HepG2 (cell line): Measurements from ENCODE around the gene CD48. TPM values are rescaled to one million over a fixed set of nuclear protein-coding genes. Genes with fewer than 3 reads are reported as not detected.

Experiments
- ATAC-seq: fragments of 200-7000 bp; cut with Tn5 transposase; 3 replicates; pipeline ENCODE4 v1.9.1; 2020; ENCODE audit warnings: mild to moderate bottlenecking, moderate library complexity
- BruUV-seq: library from RNA; stranded (reverse); fragments of 400-500 nt; replicated peaks from 2 replicates; lab custom pipeline; 2021; lab: Mats Ljungman, UMichigan
- CTCF ChIA-PET: fragments of 300-600 bp; formaldehyde crosslinking; extraction: SDS; loops from one replicate; lab custom pipeline; 2021; ENCODE audit warnings: low total read pairs, inconsistent platforms, low intra/inter-chr PET ratio; lab: Yijun Ruan, JAX
- POLR2A ChIA-PET: fragments of 350-600 bp; sonication (Branson Sonifier 250); formaldehyde crosslinking; loops from one replicate; lab custom pipeline; 2020; ENCODE audit warnings: antibody characterized with exemption, inconsistent platforms; lab: Yijun Ruan, JAX
- DNase-seq: peaks from one replicate; pipeline ENCODE4 v3.0.0-alpha.2; 2015; ENCODE audit warnings: low spot score
- FAIRE-seq: peaks from 3 replicates; lab custom pipeline; 2011; peaks lifted over from hg19 to GRCh38; lab: Jason Lieb, UNC
- H2AFZ ChIP-seq: one replicate; pipeline ENCODE4 v1.6.1; 2011; ENCODE audit warnings: low read length, inconsistent platforms
- H3K27ac ChIP-seq: fragments of 300-600 bp; 3 replicates; pipeline ENCODE4 v1.8.0; 2011; ENCODE audit warnings: mixed run types, mild to moderate bottlenecking, mixed read lengths, low read length, inconsistent platforms; ENCODE audit not compliant: insufficient read depth; ENCODE audit errors: extremely low read length
- H3K27me3 ChIP-seq, 2 experiments: fragments of 200-600 bp in 1 of 2; 2 replicates in 1 of 2; 3 replicates in 1 of 2; pipeline versions ENCODE4 v1.6.0 to v1.8.0; 2011; ENCODE audit warnings: low read length in 2 of 2, mild to moderate bottlenecking in 2 of 2, moderate library complexity in 2 of 2, inconsistent platforms in 1 of 2; ENCODE audit not compliant: insufficient read depth in 2 of 2, control insufficient read depth in 1 of 2
- H3K36me3 ChIP-seq, 2 experiments: fragments of 200-600 bp in 1 of 2; replicated peaks in 1 of 2; 2 replicates in 1 of 2; 3 replicates in 1 of 2; pipeline versions ENCODE4 v1.5.1 to v1.8.0; 2011; ENCODE audit warnings: low read length in 2 of 2, inconsistent platforms in 1 of 2; ENCODE audit not compliant: insufficient read depth in 2 of 2, control insufficient read depth in 1 of 2
- H3K4me1 ChIP-seq: 2 replicates; pipeline ENCODE4 v1.5.1; 2012; ENCODE audit warnings: low read length, inconsistent platforms; ENCODE audit not compliant: insufficient read depth
- H3K4me2 ChIP-seq: 2 replicates; pipeline ENCODE4 v1.6.0; 2011; ENCODE audit warnings: low read depth, low read length, inconsistent platforms
- H3K4me3 ChIP-seq, 3 experiments: fragments of 200-600 bp in 1 of 3; sonication (generic), shearing (Covaris generic) in 1 of 3; replicated peaks in 1 of 3; 2 replicates each; pipeline ENCODE4 v1.5.1; 2011 to 2016; ENCODE audit warnings: low read length in 3 of 3, inconsistent platforms in 2 of 3, low read depth in 2 of 3, mild to moderate bottlenecking in 2 of 3, control low read depth in 1 of 3, mixed read lengths in 1 of 3; ENCODE audit not compliant: insufficient read depth in 1 of 3
- H3K79me2 ChIP-seq: one replicate; pipeline ENCODE4 v1.6.1; 2011; ENCODE audit warnings: low read length, inconsistent platforms; ENCODE audit not compliant: insufficient read depth
- H3K9ac ChIP-seq: 2 replicates; pipeline ENCODE4 v1.6.0; 2011; ENCODE audit warnings: mild to moderate bottlenecking, low read depth, low read length, inconsistent platforms; ENCODE audit not compliant: insufficient read depth
- H3K9me3 ChIP-seq: 2 replicates; pipeline ENCODE4 v1.5.1; 2012; ENCODE audit warnings: mild to moderate bottlenecking, low read length
- H4K20me1 ChIP-seq: 2 replicates; pipeline ENCODE4 v1.6.0; 2011; ENCODE audit warnings: inconsistent platforms, mild to moderate bottlenecking, low read length, moderate library complexity; ENCODE audit not compliant: insufficient read depth
- DZIP1 ChIP-seq: sonication (generic); formaldehyde crosslinking; IDR thresholded peaks from 2 replicates; pipeline ENCODE4 v1.5.0; 2020; ENCODE audit warnings: mild to moderate bottlenecking, missing genetic modification reagents
- KLF16 ChIP-seq, 2 experiments: sonication (generic) in 1 of 2; formaldehyde crosslinking in 1 of 2; IDR thresholded peaks; 2 replicates each; pipeline versions ENCODE4 v1.6.1 to v1.8.0; 2016 to 2023; ENCODE audit warnings: missing genetic modification reagents in 2 of 2, missing compliant biosample characterization in 1 of 2
- TARDBP ChIP-seq: sonication (generic); formaldehyde crosslinking; IDR thresholded peaks from 2 replicates; pipeline ENCODE4 v1.8.0; 2022; ENCODE audit warnings: mild to moderate bottlenecking, missing genetic modification reagents
- ZFX ChIP-seq: sonication (generic); formaldehyde crosslinking; IDR thresholded peaks from 2 replicates; pipeline ENCODE4 v1.4.0; 2020; ENCODE audit warnings: mild to moderate bottlenecking, low read depth, missing genetic modification reagents, moderate library complexity
- ZNF441 ChIP-seq: sonication (generic); formaldehyde crosslinking; IDR thresholded peaks from 2 replicates; pipeline ENCODE4 v1.7.0; 2021; ENCODE audit warnings: missing genetic modification reagents, borderline replicate concordance
- ZNF569 ChIP-seq: sonication (generic); formaldehyde crosslinking; IDR thresholded peaks from 2 replicates; pipeline ENCODE4 v1.5.0; 2020; ENCODE audit warnings: mild to moderate bottlenecking, missing genetic modification reagents, moderate library complexity, borderline replicate concordance
- ZNF720 ChIP-seq: sonication (generic); formaldehyde crosslinking; IDR thresholded peaks from 2 replicates; pipeline ENCODE4 v1.4.0; 2020; ENCODE audit warnings: missing genetic modification reagents
- ZNF891 ChIP-seq: sonication (generic); formaldehyde crosslinking; IDR thresholded peaks from 2 replicates; pipeline ENCODE4 v1.5.0; 2020; ENCODE audit warnings: mild to moderate bottlenecking, missing genetic modification reagents
- ZSCAN21 ChIP-seq: sonication (generic); formaldehyde crosslinking; IDR thresholded peaks from 2 replicates; pipeline ENCODE4 v1.8.0; 2022; ENCODE audit warnings: mild to moderate bottlenecking, missing genetic modification reagents, moderate library complexity, borderline replicate concordance
- WGBS: methylation state at CpG from one replicate; pipeline ENCODE4 v1.1.6; 2017; ENCODE audit warnings: low lambda C conversion rate; 5-methylcytosine and 5-hydroxymethylcytosine counted together
- in situ Hi-C: cut with HindIII; loops from 2 replicates; pipeline ENCODE4 v1.10.0; 2017; ENCODE audit warnings: low pct_unique_long_range_greater_than_20kb; ENCODE audit not compliant: extremely low pct_ligation_motif_present
- intact Hi-C: fragments of 100-400 bp; cut with micrococcal nuclease; formaldehyde crosslinking; loops from one replicate; pipeline ENCODE4 v1.10.0; 2022; ENCODE audit not compliant: unreplicated experiment
- polyA plus RNA-seq, 8 experiments: library from polyadenylated mRNA; depleted of rRNA in 3 of 8; stranded (reverse) in 7 of 8; unstranded in 1 of 8; fragments of >200 nt; fragmentation: Illumina TruSeq in 4 of 8; extraction: Trizol in 4 of 8; gene quantifications; 2 replicates each; pipeline versions ENCODE4 v1.2.1 to v1.2.3, GENCODE V29; 2011 to 2016; ENCODE audit warnings: low read depth in 4 of 8, missing spikeins in 1 of 8, mixed read lengths in 1 of 8; ENCODE audit not compliant: insufficient read depth in 1 of 8
- total RNA-seq, 5 experiments: library from RNA; depleted of rRNA; stranded (reverse); fragments of >200 nt; fragmentation: Illumina TruSeq; extraction: Trizol; gene quantifications; 2 replicates each; pipeline ENCODE4 v1.2.3, GENCODE V29; 2016; ENCODE audit warnings: low read depth in 1 of 5

The CD48 gene
- total and polyA plus RNA-seq, 2 of the 13 experiments (the other 11 are each of a cell fraction or from before 2014, with no cell fraction given) = not detected

DNA sequence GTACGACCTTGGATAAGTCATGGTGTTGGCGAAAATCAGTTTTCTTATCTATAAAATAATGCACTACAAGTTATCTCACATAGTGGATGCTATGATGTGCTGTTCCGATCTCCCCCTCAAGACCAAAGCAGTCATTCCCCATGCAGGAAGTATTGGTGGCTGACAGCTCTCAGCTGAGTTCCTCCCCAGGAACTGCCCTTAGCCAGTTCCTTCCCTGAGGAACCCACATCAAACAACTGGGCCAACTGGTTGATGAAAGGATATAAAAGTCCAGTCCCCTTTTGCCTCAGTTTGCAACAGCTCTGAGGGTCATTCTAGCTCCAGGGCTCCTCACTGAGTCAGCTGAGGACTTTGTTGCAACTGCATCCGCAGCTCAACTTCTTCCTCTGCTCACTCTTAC lies 48.7 kb downstream of the CD48 start:
- no TSS peak for BruUV-seq
- Histone ChIP-seq H3K36me3 (no peaks in the 10 kb centered on the region), H3K4me3 (no peak overlapping the region), H3K27ac (no peak overlapping the region), H3K9ac (no peak overlapping the region), H3K79me2 (no peaks in the 10 kb centered on the region), H3K27me3 (no peaks in the 10 kb centered on the region), H2AFZ (no peak overlapping the region), H3K4me1 (0 out of 2 replicates have a peak, but pooled peaks cover 8% of the 10 kb centered on the region), H4K20me1 (no peaks in the 10 kb centered on the region; the same call in 1 of the 2 replicates), H3K9me3 (no peaks in the 10 kb centered on the region), H3K4me2 (no peak overlapping the region)
- intact Hi-C loops (no loop called here), in situ Hi-C loops (no loop called here)
- 7% methylated on average over 4 of the region's 4 CpGs for WGBS
- POLR2A ChIA-PET = no interaction called here
- CTCF ChIA-PET = no interaction called here
- DNase-seq (no peak), FAIRE-seq (no peak), ATAC-seq (no peak)
- no peak for TF ChIP-seq ZFX (CRISPR knock-in tag)
- no peak for TF ChIP-seq ZSCAN21

GRCh38 chr1:160659566-160659965 lies 52.1 kb downstream of the CD48 start:
- intact Hi-C loops (no loop called here), in situ Hi-C loops (no loop called here)
- no peaks in the 10 kb centered on the region for H3K4me1 ChIP-seq
- H3K9me3 ChIP-seq = no peaks in the 10 kb centered on the region
- no peak overlapping the region for H3K4me3 ChIP-seq
- POLR2A ChIA-PET = no interaction called here
- BruUV-seq = no TSS peak
- H3K27ac ChIP-seq = no peak overlapping the region
- H3K79me2 ChIP-seq = no peaks in the 10 kb centered on the region
- CTCF ChIA-PET = no interaction called here
- no peaks in the 10 kb centered on the region for H3K36me3 ChIP-seq
- ATAC-seq = no peak
- H4K20me1 ChIP-seq = no peaks in the 10 kb centered on the region; the same call in 1 of the 2 replicates
- no peak overlapping the region for H3K4me2 ChIP-seq
- DNase-seq = no peak
- no peak overlapping the region for H3K9ac ChIP-seq
- no peaks in the 10 kb centered on the region for H3K27me3 ChIP-seq
- WGBS = 39% methylated on average over 4 of the region's 4 CpGs
- no peak for FAIRE-seq
- no peak overlapping the region for H2AFZ ChIP-seq
- TF ChIP-seq ZNF569 (CRISPR knock-in tag) = no peak
- TF ChIP-seq ZNF441 (CRISPR knock-in tag) = no peak
- TF ChIP-seq ZNF891 (CRISPR knock-in tag) = no peak
- no peak for TF ChIP-seq TARDBP
- TF ChIP-seq ZNF720 (CRISPR knock-in tag) = no peak
- TF ChIP-seq DZIP1 = no peak
- no peak for TF ChIP-seq KLF16 (CRISPR knock-in tag; IDR thresholded peaks at IDR 0.05)
